ENCODE data around the gene ABCA13.

DNA sequence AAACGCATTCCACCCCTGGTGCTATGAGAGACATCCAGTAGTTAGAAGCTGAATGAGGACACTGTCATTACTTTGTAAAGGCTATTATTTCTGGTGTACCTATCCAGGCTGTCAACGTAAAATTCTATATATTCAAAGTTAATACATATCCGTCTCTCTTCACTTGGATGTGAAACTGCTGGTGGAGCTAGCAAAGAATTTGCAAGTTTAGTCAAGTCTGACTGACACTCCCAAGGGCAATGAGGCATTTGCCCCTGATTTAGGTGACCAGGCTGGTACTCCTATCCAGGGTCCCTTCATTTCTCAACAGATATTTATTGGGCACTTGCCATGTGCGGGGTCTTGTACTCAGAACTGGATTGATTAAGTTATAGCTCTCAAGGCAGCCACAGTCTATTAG is 493.0 kb downstream of the ABCA13 start:
- TF ChIP-seq, protein P1, sequence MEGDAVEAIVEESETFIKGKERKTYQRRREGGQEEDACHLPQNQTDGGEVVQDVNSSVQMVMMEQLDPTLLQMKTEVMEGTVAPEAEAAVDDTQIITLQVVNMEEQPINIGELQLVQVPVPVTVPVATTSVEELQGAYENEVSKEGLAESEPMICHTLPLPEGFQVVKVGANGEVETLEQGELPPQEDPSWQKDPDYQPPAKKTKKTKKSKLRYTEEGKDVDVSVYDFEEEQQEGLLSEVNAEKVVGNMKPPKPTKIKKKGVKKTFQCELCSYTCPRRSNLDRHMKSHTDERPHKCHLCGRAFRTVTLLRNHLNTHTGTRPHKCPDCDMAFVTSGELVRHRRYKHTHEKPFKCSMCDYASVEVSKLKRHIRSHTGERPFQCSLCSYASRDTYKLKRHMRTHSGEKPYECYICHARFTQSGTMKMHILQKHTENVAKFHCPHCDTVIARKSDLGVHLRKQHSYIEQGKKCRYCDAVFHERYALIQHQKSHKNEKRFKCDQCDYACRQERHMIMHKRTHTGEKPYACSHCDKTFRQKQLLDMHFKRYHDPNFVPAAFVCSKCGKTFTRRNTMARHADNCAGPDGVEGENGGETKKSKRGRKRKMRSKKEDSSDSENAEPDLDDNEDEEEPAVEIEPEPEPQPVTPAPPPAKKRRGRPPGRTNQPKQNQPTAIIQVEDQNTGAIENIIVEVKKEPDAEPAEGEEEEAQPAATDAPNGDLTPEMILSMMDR (IDR thresholded peaks at IDR 0.05; ENCODE audit: low read depth, low read length, poor library complexity, severe bottlenecking) = no peak
- TF ChIP-seq EZH2phosphoT487 (IDR thresholded peaks at IDR 0.05; ENCODE audit: borderline replicate concordance, low read length) = no peak

All from DOHH2 (cell line).